Activated T-helper 1 cell treated with anti-CD3 and anti-CD28 coated beads, Interleukin-2, amount 50 U/mL, for 16 hours (primary cell): ENCODE results near the gene ANGEL1.

Experiments used
- DNase-seq, 2 donors: peaks; one replicate each; pipeline ENCODE4 v3.0.0-alpha.2; 2020; ENCODE audit warnings: low read depth in 1 of 2, low spot score in 1 of 2

Gene ANGEL1

DNA sequence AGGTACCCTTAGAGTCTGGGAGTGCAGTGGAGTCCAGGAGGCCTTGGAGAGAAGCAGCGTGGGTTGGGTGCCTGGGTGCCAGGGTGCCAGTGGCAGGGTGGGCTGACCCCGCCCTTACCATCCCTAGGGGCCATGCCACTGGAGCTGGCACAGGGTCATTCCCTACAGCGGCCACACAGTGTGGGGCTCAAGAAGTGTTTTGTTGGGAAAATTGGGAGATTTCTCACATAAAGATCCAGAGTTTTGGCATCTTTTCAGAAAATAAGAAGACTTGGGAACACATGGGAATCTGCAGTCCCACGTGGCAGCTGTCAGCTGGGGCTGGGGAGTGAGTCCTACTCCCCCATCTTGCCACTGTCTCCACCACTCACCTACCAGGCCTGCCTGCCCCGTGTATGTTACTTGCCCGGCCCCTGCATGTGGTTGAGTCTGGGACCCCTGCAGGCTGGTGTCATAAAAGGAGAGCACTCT lies 47.2 kb downstream of the ANGEL1 start:
- DNase-seq, result no peak

DNA sequence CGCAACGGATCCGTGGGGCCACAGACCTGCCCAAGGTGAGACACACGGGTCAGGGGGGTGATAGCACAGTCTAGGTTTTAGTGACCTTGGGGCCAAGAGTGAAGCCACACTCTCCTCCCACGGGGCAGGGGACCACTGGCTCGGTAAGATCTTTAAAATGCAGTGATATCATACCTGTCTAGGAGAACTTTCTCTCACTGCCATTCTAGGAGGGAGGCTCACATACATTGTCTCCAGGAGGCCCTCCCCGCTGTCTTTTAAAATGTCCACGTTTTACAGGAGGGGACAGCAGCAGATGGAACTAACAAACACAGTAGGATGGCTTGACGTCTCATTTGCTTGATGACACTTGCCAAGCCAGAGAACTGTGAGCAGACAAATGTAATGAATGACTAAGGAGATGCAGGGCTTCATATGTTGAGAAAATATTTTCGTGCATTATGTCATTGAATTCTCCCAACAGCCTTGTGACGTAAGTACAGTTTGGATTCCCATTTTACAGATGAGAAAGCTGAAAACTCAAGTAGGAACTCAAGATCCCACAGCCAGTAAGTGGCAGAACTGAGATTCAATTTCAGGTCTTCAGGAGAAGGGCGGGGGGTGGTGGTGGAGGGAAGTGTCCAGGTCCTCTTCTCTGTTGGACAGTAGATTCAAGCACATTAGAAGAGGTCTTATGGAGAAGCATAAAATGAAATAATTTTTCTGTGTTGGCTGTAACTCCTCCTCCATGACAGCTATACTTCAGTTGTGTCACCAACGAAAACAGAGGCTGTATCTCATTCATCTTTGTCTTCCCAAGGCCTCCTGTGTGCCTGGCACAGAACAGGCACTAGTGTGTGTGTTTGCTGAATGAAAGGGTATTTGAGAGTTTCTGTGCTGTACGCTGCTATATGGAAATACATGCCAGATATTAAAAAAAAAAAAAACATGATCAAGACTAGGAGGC lies 49.3 kb downstream of the ANGEL1 start:
- no peak for DNase-seq

DNA sequence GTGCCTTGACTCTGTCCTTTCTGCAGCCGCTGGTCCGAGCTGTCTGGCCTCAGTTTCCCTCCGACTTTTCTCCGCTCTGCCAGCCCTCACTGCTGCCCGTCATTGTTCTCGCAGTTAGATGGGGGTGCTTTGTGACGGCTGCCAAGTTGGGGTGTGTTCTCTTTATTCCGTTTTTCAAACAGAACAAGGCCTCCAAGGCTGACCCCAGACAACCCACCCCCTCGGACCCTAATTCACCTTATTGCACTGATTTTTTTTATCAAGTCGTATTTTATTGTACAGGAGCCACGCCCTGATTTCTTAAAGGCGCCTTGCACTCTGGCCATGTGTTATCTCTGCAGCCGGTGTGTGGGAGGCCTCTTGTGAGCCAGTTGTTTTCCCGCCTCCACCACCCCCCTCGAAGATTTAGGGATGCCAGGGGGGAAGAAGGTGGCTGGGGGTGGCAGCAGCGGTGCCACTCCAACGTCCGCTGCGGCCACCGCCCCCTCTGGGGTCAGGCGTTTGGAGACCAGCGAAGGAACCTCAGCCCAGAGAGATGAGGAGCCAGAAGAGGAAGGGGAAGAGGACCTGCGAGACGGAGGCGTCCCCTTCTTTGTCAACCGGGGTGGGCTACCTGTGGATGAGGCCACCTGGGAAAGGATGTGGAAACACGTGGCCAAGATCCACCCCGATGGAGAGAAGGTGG lies 50.1 kb downstream of the ANGEL1 start:
- no peak for DNase-seq

DNA sequence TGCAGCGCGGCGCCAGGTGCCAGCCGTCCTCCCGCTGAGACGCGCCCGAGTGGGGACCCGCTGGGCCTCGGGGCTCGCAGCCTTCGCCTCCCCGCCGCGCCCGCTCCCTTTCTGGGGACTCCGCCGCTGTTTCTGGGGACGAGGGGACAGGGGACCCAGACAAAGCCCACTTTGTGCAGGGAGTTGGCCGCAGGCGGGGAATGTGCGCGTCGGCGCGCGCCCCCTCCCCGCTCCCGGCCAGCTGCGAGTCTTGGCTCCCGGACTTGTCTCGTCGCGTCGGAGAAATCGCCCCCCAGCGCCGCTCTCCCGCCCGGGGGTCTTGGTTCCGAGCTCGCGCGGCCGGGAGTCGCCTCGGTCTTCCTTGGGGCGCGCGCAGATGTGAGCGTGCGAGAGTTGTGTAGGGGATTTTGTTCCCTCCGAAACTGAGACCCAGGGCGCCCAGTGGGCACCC lies 50.7 kb downstream of the ANGEL1 start:
- no peak for DNase-seq

DNA sequence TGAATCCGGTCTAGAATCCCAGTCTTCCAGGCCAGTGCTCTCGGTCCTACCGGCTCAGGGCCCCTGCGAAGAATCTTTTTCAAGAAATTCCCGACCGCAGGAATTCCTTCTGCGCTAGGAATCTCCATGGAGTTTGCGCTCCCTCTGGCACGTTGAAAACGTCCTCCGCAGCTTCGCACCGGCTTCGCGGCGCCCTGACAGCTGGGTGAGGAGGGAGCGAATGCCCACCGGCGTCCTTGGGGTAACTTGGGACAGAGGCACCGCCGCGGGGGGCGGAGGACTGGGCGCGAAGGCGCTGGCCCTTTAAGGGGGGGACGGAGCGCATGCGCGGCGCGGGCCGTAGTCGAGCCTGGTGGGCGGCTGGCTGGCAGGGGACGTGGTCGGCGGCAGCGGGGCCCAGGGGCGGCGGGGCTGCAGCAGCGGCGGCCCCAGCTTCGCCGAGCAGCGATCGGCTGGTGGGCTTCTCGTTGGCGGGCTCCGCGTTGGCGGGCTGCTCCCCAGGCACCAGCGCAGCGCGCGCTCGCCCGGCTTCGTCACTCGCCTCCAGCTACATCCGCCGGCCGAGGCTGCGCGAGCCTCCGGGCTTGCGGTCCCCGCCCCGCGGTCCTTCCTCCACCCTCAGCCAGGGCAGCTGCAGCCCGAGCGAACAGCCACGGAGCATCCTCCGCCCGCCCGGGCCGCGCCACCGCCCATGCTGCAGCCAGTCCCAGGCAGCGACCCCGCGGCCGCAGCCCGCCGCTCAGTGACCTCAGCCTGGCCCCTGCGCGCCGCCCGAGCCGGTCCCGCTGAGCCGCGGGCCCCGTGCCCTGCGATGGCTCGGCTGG lies 51.3 kb downstream of the ANGEL1 start, which contains the start of gene VASH1:
TSS of gene VASH1 (plus strand) at position 333 of the 824 bp plus-strand sequence. CDS start 1,354 bp downstream, outside the sequence.
- DNase-seq, result peak; percentile 28 to 44

DNA sequence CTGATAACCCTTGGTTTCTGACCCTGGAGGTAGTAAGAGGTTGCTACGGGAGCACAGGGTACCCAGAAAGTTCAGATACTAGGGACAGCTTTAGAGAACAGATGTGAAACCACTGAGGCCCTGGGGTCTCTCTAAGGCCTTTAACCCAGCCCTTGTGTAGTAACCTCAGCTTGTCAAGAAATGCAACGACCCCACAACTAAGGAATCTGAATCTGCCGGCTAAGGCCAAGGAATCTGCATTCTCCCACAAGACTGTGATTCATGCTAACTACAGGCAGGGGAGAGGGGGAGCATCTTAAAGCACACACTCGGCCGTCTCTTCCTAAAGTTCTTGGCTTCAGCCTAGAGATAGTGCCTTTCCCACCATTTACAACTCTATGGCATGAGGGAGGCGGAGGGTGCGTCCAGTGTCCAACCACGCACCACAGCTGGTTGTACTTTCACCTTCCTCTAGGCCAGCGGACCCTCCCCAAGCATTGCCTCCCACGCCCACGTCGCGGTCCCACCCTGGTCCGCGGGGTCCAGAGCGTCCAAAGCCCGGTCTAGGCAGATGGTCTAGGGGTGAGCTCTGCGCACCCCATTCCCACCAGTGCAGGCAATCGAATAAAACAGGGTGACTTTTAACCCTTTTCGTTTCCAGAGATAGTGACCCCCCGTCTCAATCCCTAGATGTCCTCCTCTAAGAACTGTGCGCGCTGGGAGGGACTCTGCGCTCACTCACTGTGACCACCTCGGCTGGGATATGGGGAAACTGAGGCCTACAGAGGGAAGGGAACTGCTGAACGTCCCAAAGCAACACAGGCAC lies 52.1 kb downstream of the ANGEL1 start:
- no peak for DNase-seq

DNA sequence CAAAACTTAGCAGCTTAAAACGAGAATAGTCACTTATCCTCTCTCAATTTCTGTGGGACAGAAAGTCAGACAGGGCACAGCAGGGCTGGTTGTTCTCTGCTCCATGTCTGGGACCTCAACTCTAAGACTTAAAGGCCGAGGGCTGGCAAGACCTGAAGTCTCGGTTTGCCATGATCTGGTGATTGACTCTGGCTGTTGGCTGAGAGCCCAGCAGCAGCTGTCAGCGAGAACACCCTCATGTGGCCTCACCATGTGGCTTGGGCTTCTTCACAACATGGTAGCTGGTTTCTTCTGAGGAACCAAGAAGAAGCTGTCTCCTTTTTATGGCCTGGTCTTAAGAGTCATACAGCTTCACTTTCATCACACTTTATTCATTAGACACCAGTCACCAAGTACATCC lies 53.1 kb downstream of the ANGEL1 start:
- DNase-seq, result no peak

DNA sequence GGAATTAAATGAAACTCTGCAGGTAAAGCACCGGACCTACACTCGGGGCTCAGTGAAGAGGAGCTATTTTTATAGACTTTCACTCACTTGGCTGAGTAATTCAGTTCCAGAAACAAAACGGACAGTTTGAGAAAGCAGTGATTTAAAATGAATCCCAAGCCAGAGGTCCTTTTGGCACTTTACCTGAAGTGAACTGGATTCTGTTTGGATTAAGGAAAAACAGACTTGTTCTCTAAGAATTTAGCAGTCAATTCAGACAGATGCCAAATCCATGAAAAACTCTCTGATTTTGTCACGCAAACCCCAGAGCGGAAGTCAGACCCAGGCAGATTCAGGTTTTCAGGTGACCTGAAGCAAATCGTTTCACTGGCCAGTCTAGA lies 56.3 kb downstream of the ANGEL1 start:
- no peak for DNase-seq

DNA sequence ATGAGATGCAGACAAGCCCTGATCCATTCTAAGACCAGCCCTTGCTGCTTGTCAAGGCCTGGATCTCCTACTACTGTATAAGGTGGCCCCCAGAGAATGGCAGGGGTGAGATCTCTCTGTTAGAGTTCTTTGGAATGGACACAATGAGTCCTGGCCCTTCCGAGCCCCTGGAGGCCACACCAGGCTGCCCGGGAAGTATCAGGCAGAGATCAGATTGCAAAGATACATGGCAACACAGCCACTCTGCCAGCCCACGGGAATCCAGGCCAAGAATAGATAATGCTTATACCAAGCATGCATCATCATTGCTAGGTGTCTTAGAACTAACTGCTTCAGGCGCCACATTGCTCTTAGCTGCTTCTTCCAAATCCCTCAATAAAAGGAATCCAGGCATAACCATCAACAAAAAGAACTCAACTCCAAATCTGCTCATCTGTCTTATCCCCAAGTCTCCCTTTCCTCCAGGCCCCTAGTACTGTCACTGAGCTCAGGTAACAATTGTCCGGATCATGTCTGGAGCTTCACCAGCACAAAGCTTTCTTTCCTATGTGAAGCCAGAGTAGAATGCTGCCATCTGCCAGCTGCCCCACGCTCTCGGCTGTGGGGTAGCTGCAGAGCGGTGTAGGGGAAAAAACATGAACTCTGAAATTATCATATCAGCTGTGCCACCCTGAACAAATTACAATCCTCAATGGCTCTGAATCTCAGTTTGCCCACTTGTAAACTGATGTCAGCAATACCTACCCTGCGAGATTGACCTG lies 56.9 kb downstream of the ANGEL1 start:
- DNase-seq, result no peak

DNA sequence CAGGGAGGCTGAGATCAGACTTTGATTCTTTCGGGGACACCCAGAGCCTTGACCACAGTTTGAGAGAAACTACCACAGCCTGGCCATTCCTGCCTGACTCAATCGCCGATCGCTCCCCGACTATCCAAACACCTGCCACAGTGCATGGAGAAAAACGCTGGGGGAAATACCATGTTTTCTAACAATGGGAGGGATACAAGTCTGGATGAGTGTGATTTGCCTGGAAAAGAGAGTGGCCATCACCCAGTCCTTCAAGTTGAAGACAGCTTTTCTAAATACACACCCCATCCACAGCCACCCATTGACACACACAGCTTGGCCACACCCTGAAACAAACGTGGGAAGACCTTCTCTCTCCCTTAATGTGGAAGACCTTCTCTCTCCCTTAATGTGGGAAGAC lies 58.1 kb downstream of the ANGEL1 start:
- DNase-seq, result no peak

DNA sequence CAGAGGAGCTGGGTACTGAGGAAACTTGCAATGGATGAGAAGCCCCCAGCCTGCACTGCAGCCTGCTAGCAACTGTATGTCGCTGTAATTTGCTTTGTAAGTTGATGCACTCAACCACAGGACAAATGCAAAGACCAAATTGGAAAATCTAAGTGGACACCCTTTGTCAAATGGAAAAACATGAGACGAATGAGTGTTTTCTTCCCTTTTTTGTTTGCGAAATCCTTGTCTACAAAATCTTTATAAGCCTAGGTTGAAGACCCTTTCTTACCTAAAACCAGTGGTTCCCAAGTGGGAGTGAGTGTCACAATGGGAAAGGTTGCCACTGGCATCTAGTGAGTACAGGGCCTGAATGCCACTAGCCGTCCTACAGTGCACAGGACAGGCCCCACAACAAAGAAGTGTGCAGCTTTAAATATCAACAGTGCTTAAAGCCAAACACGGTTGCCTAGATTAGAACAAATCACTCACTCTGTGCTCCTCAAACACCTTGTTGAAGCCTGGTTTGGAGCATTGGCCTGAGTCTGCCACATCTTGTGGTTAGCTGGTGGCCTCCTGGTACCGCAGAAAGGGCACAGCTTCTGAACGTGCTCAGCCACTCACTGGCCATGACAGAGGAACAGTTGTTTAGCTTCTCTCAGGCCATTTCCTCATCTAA lies 59.0 kb downstream of the ANGEL1 start:
- DNase-seq, result no peak

DNA sequence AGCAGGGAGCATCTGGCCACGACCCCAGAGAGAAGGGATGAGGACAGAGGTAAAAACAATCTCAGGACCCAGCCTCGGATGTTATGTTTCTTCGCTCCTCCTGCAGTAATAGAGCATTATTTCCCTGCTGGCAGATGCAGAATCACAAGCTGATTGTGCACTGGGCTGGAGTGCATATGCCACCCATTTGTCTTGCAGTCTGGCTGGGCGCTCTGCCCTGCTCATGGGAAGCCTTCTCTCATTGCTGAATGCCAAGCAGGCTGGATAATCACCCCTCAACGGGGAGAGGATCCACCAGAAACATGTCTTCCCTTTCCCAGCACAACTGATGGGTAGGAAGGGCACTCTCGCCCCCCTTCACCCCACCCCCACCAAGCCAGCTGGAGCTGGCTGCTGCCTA lies 59.9 kb downstream of the ANGEL1 start:
- no peak for DNase-seq

DNA sequence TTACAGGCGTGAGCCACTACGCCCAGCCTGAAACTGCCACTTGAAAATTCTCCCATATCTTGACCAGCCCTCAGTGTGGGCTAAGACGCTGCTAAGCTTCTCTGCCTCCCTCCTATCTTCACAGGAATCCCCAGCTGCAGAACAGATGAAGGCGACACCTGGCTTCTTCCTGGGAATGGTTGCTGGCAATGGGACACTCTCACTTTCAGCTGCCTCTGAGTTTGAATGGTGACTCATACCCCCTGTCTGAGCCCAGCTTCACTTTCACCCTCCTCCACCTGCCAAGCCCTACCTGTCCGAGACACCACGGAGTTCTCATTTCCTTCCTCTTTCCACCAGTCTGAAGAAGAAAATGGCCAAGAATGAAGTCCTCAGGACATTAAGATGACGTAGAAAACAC lies 69.7 kb downstream of the ANGEL1 start:
- DNase-seq, result no peak

DNA sequence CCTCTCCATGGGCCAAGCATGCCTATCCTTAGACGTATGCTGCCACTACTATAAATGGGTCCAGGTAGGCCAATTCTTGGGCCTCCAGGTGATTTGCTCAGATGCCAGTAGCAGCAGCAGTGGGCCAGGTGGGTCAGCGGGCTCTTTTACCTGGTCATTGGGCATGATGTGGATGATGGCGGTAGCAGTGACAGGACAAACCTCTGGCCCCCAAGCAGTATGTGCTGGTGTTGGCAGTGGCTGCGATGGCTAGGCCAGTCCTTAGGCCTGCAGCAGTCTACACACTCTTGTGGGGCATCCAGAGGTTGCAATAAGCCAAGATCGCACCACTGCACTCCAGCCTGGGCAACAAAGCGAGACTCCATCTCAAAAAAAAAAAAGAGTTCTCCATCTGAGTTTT lies 70.5 kb downstream of the ANGEL1 start:
- no peak for DNase-seq

DNA sequence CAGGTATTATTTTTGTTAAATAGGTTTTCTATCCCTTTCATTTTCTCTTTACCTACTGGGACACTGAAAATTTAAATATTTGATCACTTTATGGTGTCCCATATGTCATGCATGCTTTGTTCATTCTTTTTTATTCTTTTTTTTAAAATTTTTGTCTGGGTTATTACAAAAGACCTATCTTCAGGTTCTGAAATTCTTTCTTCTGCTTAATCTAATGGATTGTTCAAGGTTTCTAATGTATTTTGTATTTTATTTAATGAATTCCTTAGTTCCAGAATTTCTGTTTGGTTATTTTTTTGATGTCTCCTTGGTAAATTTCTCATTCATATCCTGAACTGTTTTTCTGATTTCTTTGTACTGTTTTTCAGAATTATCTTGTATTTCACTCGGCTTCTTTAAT lies 71.6 kb downstream of the ANGEL1 start:
- no peak for DNase-seq
